AG09309 (cell line): ENCODE results near the gene GCNT1.

Experiments
- DNase-seq: peaks from one replicate; pipeline ENCODE4 v3.0.0-alpha.2; 2010; ENCODE audit warnings: low read depth
- H3K4me3 ChIP-seq: 2 replicates; pipeline ENCODE4 v1.5.1; 2011; ENCODE audit warnings: mild to moderate bottlenecking, low read depth, low read length, moderate library complexity; ENCODE audit not compliant: control insufficient read depth
- TF ChIP-seq, protein P1 (sequence below): IDR thresholded peaks from 2 replicates; pipeline ENCODE4 v1.5.1; 2011; ENCODE audit warnings: mild to moderate bottlenecking, low read depth, low read length, inconsistent platforms; ENCODE audit not compliant: insufficient read depth, control insufficient read depth; ENCODE audit errors: missing control alignments

Gene GCNT1

DNA sequence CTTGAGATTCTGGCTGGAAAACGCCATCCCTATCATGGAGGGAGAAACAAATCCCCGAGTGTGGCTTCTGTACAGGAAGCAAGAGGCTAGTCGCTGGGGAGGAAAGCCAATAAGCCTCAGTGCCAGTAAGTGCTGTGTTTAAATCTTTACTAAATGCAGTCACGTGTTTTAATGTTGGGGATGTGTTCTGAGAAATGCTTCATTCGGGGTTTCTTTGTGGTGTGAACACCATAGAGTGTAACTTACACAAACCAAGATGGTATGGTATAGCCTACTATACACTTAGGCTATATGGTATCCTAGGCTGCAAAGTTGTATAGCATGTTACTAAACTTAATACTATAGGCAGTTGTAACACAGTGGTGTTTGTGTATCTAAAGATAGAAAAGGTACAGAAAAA lies 94.7 kb downstream of the GCNT1 start:
- H3K4me3 ChIP-seq: no peak overlapping the region
- no peak for DNase-seq
- TF ChIP-seq, protein P1, sequence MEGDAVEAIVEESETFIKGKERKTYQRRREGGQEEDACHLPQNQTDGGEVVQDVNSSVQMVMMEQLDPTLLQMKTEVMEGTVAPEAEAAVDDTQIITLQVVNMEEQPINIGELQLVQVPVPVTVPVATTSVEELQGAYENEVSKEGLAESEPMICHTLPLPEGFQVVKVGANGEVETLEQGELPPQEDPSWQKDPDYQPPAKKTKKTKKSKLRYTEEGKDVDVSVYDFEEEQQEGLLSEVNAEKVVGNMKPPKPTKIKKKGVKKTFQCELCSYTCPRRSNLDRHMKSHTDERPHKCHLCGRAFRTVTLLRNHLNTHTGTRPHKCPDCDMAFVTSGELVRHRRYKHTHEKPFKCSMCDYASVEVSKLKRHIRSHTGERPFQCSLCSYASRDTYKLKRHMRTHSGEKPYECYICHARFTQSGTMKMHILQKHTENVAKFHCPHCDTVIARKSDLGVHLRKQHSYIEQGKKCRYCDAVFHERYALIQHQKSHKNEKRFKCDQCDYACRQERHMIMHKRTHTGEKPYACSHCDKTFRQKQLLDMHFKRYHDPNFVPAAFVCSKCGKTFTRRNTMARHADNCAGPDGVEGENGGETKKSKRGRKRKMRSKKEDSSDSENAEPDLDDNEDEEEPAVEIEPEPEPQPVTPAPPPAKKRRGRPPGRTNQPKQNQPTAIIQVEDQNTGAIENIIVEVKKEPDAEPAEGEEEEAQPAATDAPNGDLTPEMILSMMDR: no peak
